ENCODE results near the gene PARD3. TPM values are rescaled to one million over a fixed set of nuclear protein-coding genes. Genes with fewer than 3 reads are reported as not detected.

The PARD3 gene
- total RNA-seq, 2 donors from 2014 or later, result 41.7 to 48.8 TPM

DNA sequence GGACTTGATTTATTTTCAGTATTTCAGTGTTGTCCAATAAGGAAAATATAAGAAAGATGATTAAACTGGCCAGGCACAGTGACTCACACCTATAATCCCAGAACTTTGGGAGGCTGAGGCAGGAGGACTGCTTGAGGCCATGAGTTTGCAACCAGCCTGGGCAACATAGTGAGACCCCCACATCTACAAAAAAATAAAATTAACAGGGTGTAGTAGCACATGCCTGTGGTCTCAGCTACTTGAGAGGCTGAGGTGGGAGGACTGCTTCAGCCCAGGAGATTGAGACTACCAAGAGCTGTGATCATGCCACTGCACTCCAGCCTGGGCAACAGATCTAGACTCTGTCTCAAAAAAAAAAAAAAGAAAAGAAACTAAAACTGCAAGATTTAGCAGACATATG, 138.0 kb downstream of the PARD3 start:
- intact Hi-C loops (cut with DNase I), result no loop called here
- Histone ChIP-seq H3K4me1 (no peaks in the 10 kb centered on the region), H3K4me3 (no peak overlapping the region), H3K36me3 (no peaks in the 10 kb centered on the region), H3K9me3 (no peaks in the 10 kb centered on the region), H3K27ac (no peak overlapping the region), H3K9ac (ENCODE audit: low read depth in 2 of 2, low read length in 2 of 2) (no peak overlapping the region), H3K27me3 (no peaks in the 10 kb centered on the region)
- DNase-seq, result no peak
- TF ChIP-seq CTCF (IDR thresholded peaks at IDR 0.05), result no peak

DNA sequence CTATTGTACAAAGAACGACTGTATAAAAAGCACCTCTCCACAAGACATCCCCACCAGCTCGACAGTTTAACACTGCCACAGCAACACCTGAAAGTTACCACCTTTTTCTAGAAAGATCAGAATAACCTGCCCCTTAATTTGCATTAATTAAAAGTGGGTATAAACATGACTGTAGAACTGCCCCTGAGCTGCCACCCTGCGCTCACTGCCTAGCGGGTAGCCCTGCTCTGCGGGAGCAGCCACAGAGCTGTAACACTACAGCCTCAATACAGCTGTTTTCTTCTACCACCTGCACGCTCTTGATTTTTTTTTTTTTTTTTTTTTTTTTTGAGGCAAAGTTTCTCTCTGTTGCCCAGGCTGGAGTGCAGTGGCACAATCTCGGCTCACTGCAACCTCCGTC, 140.9 kb downstream of the PARD3 start:
- no peak overlapping the region for H3K9ac ChIP-seq (ENCODE audit: low read depth in 2 of 2, low read length in 2 of 2)
- no peak overlapping the region for H3K4me3 ChIP-seq
- H3K27me3 ChIP-seq, result no peaks in the 10 kb centered on the region
- H3K27ac ChIP-seq, result no peak overlapping the region
- H3K4me1 ChIP-seq, result no peaks in the 10 kb centered on the region
- H3K9me3 ChIP-seq, result no peaks in the 10 kb centered on the region
- intact Hi-C loops (cut with DNase I), result no loop called here
- TF ChIP-seq CTCF (IDR thresholded peaks at IDR 0.05), result no peak
- DNase-seq, result no peak
- H3K36me3 ChIP-seq, result no peaks in the 10 kb centered on the region

DNA sequence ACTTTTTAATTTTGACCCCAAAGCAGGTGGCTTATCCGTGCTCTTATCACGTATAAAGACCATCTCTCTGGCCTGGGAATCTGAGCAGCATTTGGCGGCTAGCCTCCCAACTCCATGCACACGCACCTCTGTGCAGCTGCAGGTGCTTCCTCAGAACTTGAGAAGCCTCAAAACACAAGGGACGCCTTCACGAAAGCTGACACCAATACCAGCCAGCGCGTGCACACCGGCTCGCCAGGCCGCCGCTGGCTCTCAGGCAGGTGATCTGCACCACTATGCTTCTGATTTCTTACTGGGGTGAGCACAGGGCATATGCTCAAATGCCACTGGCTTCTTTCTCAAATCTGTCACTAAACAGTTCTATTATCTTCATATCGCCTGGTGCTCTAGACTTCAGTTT, 145.0 kb downstream of the PARD3 start:
- Histone ChIP-seq H3K4me1 (no peaks in the 10 kb centered on the region), H3K4me3 (no peak overlapping the region), H3K27me3 (no peaks in the 10 kb centered on the region), H3K36me3 (no peaks in the 10 kb centered on the region), H3K27ac (no peak overlapping the region), H3K9me3 (no peaks in the 10 kb centered on the region), H3K9ac (ENCODE audit: low read depth in 2 of 2, low read length in 2 of 2) (no peak overlapping the region)
- DNase-seq, result no peak
- intact Hi-C loops (cut with DNase I), result no loop called here
- TF ChIP-seq CTCF (IDR thresholded peaks at IDR 0.05), result no peak

- H3K27me3 ChIP-seq, result no peaks in the 10 kb centered on the region
- H3K36me3 ChIP-seq, result no peaks in the 10 kb centered on the region
- no peak overlapping the region for H3K9ac ChIP-seq (ENCODE audit: low read depth in 2 of 2, low read length in 2 of 2)
- no peaks in the 10 kb centered on the region for H3K4me1 ChIP-seq
- H3K9me3 ChIP-seq, result no peaks in the 10 kb centered on the region
- TF ChIP-seq CTCF (IDR thresholded peaks at IDR 0.05), result no peak
- no peak for DNase-seq
- H3K4me3 ChIP-seq, result no peak overlapping the region
- intact Hi-C loops (cut with DNase I), result loop anchor here (10.0 kb wide), 1 partner anchor 316 kb away; no protein-coding TSS in a partner anchor
- no peak overlapping the region for H3K27ac ChIP-seq
These were observed 146.0 kb downstream of the PARD3 start for GRCh38 chr10:34669079-34669478.

- no peak for DNase-seq
- no peaks in the 10 kb centered on the region for H3K36me3 ChIP-seq
- no peak overlapping the region for H3K27ac ChIP-seq
- no peak overlapping the region for H3K9ac ChIP-seq (ENCODE audit: low read depth in 2 of 2, low read length in 2 of 2)
- H3K4me1 ChIP-seq, result no peaks in the 10 kb centered on the region
- TF ChIP-seq CTCF (IDR thresholded peaks at IDR 0.05), result no peak
- intact Hi-C loops (cut with DNase I), result loop anchor here (10.0 kb wide), 1 partner anchor 318 kb away; no protein-coding TSS in a partner anchor
- no peaks in the 10 kb centered on the region for H3K27me3 ChIP-seq
- no peak overlapping the region for H3K4me3 ChIP-seq
- no peaks in the 10 kb centered on the region for H3K9me3 ChIP-seq
These were observed 147.9 kb downstream of the PARD3 start for GRCh38 chr10:34667177-34667576.

All from colonic mucosa (tissue), 4 donors.